ENCODE measurements around the gene PTK6.
"Not testable (repeated sequence)": the region's sequence is repeated elsewhere in the genome, so short reads cannot be mapped to it uniquely, and the experiment has no call there.

Gene PTK6

DNA sequence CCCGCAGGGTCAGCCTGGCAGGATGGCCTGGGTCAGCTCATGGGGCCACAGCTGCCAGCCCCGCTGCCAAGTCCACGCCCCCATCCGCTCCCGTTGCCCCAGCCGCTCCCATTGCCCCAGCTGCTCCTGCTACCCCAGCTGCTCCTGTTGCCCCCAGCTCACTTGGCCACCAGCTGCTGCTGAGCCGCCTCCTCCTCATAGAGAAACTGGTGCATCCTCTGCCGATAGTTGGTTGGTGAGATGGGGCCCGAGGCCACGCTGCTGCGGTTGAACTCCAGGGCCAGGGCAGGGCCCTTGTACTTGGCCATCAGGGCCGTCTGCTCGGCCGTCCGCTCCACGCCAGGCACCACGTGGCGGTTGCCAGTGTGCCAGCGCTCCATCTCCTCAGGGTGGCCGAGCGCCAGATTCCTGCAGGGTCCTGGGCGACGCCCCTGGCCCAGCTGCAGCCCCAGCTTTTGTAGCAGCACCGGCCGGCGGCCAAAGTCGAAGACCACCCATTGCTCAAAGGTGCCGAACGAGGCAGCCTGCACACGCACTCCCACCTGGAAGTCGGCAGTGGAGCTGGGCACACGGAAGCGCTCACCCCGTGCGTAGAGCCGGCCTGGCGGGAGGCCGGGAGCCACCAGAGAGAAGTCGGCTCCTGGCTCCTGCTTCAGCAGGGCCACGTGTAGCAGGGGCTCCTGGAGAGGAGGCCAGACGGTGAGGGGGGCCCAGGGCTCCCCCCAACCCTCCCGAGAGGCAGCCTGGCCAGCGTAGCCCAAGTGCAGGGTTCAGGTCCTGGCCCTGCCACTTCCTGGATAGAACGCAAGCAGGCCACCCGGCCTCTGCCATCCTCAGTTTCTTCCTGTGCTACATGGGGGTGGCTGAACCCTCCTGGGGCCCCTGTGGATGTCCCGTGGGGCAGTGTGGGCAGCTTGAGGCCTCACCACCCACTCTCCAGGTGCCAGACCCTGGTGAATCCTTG is 32.1 kb upstream of the PTK6 start:
- DNase-seq = no peak

GRCh38 chr20:63568170-63568981 is 31.2 kb upstream of the PTK6 start:
- no peak for DNase-seq

- DNase-seq = no peak
Measured at GRCh38 chr20:63567386-63568169, 30.4 kb upstream of the PTK6 start.

DNA sequence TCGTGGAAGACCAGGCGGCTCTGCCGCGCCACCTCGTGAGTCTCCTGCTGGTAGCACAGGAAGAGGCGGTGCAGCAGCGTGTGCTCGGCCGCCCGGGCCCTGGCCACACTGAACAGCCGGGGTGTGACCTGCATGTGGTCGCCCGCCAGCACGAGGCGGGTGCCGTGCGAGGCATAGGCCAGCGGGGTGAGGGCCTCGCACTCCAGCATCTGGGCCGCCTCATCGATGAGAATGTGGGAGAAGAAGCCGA is 29.9 kb upstream of the PTK6 start:
- DNase-seq = no peak

DNA sequence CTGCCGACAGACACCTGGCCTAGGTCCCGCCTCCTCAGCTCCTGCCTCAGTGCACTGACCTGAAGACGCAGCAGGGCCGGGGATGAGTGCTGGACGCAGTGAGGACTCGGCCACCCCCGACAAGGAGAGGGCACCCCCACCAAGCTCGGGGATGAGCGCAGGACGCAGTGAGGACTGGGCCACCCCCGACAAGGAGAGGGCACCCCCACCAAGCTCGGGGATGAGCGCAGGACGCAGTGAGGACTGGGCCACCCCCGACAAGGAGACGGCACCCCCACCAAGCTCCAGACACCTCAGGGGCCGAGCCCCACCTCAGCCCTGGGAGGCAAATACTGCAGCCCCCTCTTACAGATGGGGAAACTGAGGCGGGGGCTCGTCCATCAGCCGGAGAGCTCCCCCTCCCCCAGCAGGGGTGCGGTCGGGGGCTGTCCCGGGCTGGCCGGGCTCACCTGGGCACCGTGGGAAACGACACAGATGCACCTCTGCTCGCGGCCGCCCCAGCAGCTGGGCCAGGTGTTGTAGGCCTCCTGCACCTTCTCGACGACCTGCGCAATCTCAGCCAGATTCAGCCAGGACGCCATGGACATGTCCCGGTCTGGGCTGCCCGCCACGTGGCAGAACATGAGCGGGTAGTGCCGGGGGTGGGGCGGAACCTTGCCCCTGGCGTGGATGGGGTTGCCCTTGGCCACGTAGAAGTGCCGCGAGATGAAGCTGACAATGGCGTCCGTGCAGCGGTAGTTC is 29.4 kb upstream of the PTK6 start:
- DNase-seq = no peak

DNA sequence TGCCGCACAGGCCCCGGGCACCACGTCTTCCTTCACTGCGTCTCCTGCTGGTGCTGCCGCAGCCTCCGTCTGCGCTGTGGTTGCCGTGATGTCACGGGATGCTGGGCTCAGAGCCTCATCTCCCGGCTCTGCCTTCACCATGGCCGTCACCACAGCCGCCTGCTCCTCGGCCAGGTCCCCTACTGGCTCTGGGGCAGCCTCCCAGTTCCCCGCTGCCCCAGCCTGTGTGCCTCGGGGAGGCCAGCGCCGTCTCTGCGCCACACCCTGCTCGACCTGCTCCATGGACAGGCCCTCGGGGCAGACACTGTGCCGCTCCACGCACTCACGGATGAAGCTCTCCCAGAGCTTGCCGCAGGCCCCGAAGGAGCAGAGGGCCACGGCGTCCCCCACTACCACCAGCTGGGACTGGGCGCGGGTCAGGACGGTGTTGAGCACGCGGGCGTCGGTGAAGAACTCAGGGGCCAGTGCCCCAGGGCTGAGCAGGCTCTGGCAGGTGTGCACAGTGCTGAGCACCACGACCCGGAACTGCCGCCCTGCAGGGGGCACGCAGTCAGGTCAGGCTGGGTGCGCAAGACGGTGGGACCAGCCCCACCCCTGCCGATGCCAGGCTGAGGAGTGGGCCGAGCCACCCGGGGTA is 28.6 kb upstream of the PTK6 start:
- DNase-seq = no peak

DNA sequence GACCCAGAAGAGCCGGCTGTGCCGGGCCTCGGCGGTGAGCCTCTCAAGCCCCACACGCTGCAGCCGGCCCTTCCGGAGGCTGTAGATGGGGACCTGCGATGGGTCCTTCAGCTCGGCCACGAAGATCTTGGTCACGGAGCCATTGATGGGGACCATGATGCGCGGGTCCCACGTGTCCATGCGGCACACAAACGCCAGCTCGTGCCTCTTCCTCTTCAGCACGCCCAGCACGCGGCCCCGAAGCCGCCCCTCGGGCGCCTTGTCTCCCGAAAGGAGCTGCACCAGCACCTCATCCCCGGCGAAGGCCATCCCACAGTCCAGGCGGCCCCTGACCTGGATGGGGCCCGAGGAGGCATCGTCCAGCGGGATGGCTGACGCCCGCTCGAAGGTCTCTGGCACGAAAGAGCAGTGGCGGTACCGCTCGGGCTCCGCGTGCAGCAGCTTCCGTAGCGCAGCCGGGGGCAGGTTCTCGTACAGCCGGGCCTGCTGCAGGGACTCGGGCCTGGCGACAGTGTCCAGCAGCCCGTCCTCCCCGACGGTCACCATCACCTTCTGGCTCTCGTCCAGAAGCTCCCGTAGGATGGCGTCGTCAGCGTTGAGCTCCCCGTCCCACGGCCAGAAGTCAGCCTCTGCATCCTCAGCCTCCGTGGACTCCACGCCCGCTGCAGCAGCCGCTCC is 28.0 kb upstream of the PTK6 start:
- no peak for DNase-seq

- no peak for DNase-seq
Measured at GRCh38 chr20:63564036-63564810, 27.0 kb upstream of the PTK6 start.

DNA sequence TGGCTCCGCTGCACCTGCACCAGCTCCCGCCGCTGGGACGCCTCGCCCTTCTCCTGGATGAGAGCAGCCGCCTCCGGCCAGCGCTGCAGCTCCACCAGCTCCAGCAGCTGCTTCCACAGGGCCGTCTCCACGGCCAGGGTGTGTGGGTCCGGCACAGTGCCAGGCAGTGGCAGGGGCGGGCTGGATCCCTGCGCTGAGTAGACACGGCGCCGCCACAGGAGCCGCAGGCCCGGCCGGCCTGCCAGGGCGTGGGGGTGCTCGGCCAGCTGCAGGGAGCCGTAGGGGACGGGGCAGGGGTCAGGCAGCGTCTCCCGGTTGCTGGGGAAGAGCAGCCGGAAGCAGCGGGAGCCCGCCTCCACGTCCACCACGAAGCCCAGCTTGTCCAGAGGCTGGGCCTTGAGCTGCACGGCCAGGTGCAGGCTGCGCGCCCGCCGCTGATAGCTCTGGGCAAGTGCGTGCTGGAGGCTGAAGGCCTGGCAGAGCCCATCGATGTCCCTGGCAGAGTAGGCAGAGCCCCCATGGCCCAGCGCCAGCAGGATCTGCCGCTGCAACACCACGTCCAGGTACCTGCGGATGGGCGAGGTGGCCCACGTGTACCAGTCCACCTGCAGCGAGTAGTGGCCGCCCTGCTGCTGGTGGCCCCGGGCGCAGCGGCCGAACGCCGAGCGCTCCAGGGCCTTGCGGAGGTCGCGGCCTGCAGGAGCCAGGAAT is 26.2 kb upstream of the PTK6 start:
- DNase-seq = no peak

DNA sequence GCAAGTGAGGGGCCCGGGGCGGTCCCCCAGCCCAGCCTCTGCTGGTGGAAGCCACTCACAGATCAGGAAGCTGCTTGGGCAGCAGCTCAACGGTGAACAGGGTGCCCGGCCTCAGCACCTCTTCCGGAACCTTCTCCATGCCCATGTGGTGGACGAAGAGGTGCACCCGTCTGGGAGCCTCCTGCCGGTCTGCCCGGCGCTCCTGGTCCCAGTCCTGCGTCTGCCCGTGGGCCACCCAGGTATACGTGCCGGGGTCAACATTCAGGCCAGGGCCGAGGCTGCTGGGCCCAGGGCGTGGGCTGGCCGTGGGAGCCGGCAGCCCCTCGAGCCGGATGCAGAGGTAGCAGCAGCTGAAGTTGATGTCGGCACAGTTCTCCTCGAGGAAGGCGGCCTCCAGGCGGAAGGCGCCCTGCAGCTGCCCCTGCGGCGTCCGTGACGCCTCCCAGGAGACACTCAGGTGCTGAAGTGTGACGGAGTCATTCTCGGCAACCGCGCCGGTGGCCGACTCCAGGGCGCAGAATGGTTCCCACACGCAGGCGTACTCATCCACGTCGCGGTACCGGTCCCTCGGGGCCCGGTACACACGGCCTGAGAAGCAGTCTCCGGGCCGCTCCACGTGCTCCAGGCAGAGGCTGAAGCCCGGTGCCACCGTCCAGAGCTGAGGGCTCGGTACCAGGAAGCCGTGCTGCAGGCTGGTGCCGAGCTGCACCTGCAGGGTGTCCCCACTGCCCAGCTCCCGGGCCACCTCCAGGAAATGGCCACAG is 25.5 kb upstream of the PTK6 start:
- no peak for DNase-seq

GRCh38 chr20:63561624-63562396 is 24.6 kb upstream of the PTK6 start:
- no peak for DNase-seq

- no peak for DNase-seq
Measured at GRCh38 chr20:63560856-63561609, 23.9 kb upstream of the PTK6 start.

DNA sequence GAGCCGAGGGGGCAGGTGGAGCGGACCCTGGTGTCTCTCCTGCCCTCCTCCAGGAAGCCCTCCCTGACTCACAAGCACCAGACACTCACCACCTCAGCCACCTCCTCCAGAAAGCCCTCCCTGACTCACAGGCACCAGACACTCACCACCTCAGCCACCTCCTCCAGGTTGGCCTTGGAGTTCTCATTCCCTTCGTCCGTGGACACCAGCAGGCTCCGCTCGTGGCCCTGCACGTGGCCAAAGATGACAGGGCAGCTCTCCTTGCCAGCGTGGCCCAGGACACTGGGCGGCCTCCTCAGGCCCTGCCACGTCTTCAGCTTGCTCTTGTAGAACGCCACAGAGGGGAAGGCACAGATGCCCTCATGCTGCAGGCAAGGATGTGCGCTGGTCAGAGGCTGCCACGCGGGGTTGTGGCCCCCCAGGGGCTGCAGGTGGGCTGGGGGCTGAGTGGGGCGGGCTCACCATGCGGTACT is 23.2 kb upstream of the PTK6 start:
- no peak for DNase-seq

DNA sequence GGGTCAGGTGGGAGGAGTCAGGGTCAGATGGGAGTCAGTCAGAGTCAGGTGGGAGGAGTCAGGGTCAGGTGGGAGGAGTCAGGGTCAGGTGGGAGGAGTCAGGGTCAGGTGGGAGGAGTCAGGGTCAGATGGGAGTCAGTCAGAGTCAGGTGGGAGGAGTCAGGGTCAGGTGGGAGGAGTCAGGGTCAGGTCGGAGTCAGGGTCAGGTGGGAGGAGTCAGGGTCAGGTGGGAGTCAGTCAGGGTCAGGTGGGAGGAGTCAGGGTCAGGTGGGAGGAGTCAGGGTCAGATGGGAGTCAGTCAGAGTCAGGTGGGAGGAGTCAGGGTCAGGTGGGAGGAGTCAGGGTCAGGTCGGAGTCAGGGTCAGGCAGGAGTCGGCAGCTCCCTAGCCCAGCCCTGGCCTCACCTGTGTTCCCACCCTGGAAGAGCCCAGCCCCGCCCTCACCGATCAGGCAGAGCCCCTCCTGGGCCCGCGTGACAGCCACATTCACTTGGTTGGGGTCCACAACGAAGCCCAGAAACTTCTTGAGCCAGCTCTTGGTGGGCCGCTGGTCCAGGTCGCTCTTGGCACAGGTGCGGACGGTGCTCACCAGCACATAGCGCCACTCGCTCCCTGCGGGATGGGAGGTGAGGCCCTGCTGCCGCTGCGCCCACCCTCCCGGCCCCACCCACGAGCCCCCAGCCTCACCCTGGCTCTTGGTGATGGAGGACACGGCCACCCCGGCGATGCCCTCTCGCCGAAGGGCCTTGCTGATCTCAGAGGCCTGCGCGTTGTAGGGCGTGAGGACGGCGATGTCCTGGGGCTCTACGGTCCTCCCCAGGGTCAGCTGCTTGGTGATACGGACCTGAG is 22.5 kb upstream of the PTK6 start:
- not testable (repeated sequence) for DNase-seq

DNA sequence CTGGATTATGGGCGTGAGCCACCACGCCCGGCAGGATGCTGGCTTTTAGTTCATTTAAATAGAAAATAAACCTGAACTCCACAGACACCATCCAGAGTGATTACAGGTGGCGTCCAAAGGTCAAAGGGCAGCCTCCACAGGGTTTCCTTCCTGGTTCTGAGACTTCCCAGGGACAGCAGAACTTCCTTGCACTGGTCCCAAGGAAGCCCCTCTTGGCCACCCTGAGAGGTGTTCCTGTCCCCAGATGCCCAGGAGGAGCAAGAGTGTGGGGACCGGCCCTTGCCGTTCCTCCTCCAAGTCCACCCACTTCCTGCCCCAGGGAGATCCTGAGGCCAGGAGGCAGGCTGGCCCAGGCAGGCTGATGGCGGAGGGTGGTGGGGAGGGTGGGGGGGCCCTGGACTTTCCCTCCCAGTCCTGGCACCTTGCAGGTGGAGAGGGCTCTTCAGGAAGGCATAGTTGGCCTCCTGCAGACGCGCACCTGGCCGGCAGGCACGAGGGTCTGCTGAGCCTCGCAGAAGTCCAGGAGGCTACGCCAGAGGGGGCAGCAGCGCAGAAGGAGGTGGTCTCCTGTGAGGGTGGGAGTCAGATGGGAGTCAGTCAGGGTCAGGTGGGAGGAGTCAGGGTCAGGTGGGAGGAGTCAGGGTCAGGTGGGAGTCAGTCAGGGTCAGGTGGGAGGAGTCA is 21.8 kb upstream of the PTK6 start:
- DNase-seq = no peak

DNA sequence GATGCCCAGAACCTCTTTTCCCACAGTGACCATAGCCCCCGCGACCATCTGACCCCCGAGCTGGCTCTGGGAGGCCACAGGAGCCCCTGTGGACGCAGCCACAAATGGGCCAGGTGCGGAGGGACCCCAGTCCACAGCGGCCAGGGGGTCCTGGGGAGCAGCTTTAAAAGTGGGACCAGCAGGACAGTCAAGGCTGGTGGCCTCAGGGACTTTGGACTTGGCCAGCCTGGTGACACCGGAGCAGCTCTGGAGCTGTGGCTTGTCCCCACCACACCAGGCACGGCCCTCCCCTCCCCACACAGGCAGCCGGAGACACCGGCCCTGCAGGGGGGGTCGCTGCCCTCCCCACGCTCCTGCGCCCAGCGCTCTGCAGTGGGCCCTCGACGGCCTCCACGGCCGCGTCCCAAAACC is 20.3 kb upstream of the PTK6 start:
- no peak for DNase-seq
